ENCODE results near the gene SHB. TPM values are rescaled to one million over a fixed set of nuclear protein-coding genes. Genes with fewer than 3 reads are reported as not detected.

Gene SHB
- total and polyA plus RNA-seq, 2 experiments from 2014 or later, result 20.8 to 48.3 TPM

DNA sequence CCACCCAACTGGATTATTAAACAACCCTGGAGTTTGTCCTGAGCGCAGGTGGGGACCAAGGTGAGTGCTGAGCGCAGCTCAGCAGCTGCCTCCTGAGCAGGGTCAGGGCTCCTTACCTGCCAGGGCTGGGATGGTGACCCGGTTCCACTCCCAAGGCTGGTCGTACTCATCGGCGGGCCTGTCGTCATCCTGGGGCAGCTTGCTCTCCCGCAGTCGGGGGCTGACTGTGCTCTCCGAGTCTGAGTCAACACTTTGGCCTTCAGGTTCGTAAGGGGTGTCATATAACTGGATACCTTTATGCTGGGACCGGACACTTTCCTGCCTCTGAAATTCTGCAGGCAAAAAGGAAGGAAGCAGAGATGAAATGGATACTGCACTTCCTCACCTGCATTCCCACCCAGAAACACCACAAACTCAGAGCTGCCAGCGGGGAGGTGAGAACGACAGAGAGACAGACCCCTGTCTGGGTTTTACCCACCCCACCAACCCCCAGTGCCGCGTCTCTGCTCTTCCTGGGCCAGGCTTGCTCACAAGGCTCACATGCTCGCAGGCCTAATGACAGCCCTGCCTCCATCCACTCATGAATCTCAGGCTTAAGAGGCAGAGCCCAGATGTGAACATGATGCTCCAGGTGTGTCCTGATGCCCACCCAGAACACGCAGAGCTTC lies 94.4 kb downstream of the SHB start:
- no peak for TF ChIP-seq EZH2phosphoT487 (IDR thresholded peaks at IDR 0.05; ENCODE audit: low read depth, severe bottlenecking, unreplicated experiment)
- no peak for TF ChIP-seq EZH2 (IDR thresholded peaks at IDR 0.05; ENCODE audit: borderline replicate concordance)
- TF ChIP-seq, protein P1, sequence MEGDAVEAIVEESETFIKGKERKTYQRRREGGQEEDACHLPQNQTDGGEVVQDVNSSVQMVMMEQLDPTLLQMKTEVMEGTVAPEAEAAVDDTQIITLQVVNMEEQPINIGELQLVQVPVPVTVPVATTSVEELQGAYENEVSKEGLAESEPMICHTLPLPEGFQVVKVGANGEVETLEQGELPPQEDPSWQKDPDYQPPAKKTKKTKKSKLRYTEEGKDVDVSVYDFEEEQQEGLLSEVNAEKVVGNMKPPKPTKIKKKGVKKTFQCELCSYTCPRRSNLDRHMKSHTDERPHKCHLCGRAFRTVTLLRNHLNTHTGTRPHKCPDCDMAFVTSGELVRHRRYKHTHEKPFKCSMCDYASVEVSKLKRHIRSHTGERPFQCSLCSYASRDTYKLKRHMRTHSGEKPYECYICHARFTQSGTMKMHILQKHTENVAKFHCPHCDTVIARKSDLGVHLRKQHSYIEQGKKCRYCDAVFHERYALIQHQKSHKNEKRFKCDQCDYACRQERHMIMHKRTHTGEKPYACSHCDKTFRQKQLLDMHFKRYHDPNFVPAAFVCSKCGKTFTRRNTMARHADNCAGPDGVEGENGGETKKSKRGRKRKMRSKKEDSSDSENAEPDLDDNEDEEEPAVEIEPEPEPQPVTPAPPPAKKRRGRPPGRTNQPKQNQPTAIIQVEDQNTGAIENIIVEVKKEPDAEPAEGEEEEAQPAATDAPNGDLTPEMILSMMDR (IDR thresholded peaks at IDR 0.05; ENCODE audit: poor library complexity), result no peak
- WGBS (ENCODE audit: low lambda C conversion rate, missing lambda C conversion rate), result 65% methylated on average over 18 of the region's 18 CpGs
- Histone ChIP-seq H3K9me2 (replicated peaks; ENCODE audit: insufficient read depth) (no peaks in the 10 kb centered on the region), H4K20me1 (ENCODE audit: insufficient read depth, poor library complexity, severe bottlenecking) (no peaks in the 10 kb centered on the region), H3K79me2 (peaks cover 34% of the 10 kb centered on the region), H3K27me3 (no peaks in the 10 kb centered on the region), H3K4me1 (ENCODE audit: insufficient read depth) (peaks cover 45% of the 10 kb centered on the region), H3K36me3 (replicated peaks; ENCODE audit: insufficient read depth, low read depth) (no peaks in the 10 kb centered on the region), H3K27ac (peak overlapping the region; percentile 75), H2AFZ (no peak overlapping the region), H3K4me2 (no peak overlapping the region), H3K9me3 (ENCODE audit: low read depth) (no peaks in the 10 kb centered on the region), H3K4me3 (no peak overlapping the region)
- DNase-seq (ENCODE audit: low spot score), result peak; percentile 62

DNA sequence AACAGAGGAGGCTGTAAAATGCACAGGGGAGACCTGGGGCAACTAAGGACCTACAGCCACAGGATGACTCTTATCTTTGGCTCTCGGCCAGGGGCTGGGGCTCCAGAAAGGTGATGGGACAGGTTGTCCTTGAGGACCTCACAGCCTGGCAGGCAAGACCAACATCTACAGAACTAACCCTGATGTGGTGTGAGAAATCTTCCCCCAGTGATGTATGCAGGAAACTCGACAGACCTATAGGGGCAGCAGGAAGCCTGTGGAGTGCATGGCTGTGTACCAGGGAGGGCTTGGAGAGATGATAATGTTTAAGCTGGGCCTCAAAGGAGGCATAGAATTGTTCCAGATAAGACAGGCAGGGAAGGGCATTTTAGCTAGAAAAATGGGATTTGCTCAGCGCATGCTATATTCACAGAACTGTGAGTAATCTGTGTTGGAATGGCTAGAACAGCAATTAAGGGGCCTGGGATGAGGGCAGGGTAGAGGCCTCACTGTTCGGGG lies 96.6 kb downstream of the SHB start:
- peak; percentile 76 for DNase-seq (ENCODE audit: low spot score)
- WGBS (ENCODE audit: low lambda C conversion rate, missing lambda C conversion rate), result 37% methylated on average over 4 of the region's 4 CpGs

DNA sequence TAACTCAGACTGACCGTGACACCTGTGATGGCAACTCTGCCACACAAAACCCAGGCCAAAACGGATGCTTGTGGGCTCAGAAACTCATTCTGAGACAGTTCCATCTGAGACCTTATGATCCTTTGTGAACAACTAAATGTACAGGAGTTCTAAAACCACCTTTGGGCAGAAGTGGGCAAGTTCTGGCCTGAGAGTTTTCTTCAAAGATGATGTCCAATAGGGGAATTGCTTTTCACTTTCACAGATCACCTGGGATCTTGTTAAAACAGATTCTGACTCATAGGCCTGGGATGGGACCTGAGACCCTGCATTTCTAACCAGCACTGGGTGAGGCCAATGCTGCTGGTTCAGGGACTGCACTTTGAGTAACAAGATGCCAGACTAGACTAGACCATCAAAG lies 97.3 kb downstream of the SHB start:
- no peaks in the 10 kb centered on the region for H3K27me3 ChIP-seq
- H3K27ac ChIP-seq, result peak overlapping the region; percentile 75
- no peaks in the 10 kb centered on the region for H4K20me1 ChIP-seq (ENCODE audit: insufficient read depth, poor library complexity, severe bottlenecking)
- DNase-seq (ENCODE audit: low spot score), result no peak
- H3K4me3 ChIP-seq, result no peak overlapping the region
- TF ChIP-seq EZH2 (IDR thresholded peaks at IDR 0.05; ENCODE audit: borderline replicate concordance), result no peak
- no peak for TF ChIP-seq EZH2phosphoT487 (IDR thresholded peaks at IDR 0.05; ENCODE audit: low read depth, severe bottlenecking, unreplicated experiment)
- TF ChIP-seq, protein P1 (IDR thresholded peaks at IDR 0.05; ENCODE audit: poor library complexity), result no peak
- H3K4me2 ChIP-seq, result no peak overlapping the region
- no peaks in the 10 kb centered on the region for H3K9me3 ChIP-seq (ENCODE audit: low read depth)
- 89% methylated on average over 2 of the region's 2 CpGs for WGBS (ENCODE audit: low lambda C conversion rate, missing lambda C conversion rate)
- H3K79me2 ChIP-seq, result peaks cover 15% of the 10 kb centered on the region
- H2AFZ ChIP-seq, result no peak overlapping the region
- no peaks in the 10 kb centered on the region for H3K36me3 ChIP-seq (replicated peaks; ENCODE audit: insufficient read depth, low read depth)
- no peaks in the 10 kb centered on the region for H3K9me2 ChIP-seq (replicated peaks; ENCODE audit: insufficient read depth)
- peaks cover 57% of the 10 kb centered on the region for H3K4me1 ChIP-seq (ENCODE audit: insufficient read depth)

More for the DNA sequence above, 96.6 kb downstream of the SHB start:
- no peak for TF ChIP-seq EZH2 (IDR thresholded peaks at IDR 0.05; ENCODE audit: borderline replicate concordance)
- no peak for TF ChIP-seq EZH2phosphoT487 (IDR thresholded peaks at IDR 0.05; ENCODE audit: low read depth, severe bottlenecking, unreplicated experiment)
- TF ChIP-seq, protein P1 (IDR thresholded peaks at IDR 0.05; ENCODE audit: poor library complexity), result peak; percentile 29
- H3K27me3 ChIP-seq, result no peaks in the 10 kb centered on the region
- no peaks in the 10 kb centered on the region for H3K9me2 ChIP-seq (replicated peaks; ENCODE audit: insufficient read depth)
- no peaks in the 10 kb centered on the region for H3K9me3 ChIP-seq (ENCODE audit: low read depth)
- H3K4me1 ChIP-seq (ENCODE audit: insufficient read depth), result peaks cover 57% of the 10 kb centered on the region
- peaks cover 16% of the 10 kb centered on the region for H3K79me2 ChIP-seq
- H3K4me3 ChIP-seq, result no peak overlapping the region
- H3K27ac ChIP-seq, result peak overlapping the region; percentile 75
- H3K4me2 ChIP-seq, result peak overlapping the region; percentile 3
- H2AFZ ChIP-seq, result no peak overlapping the region
- H3K36me3 ChIP-seq (replicated peaks; ENCODE audit: insufficient read depth, low read depth), result no peaks in the 10 kb centered on the region
- no peaks in the 10 kb centered on the region for H4K20me1 ChIP-seq (ENCODE audit: insufficient read depth, poor library complexity, severe bottlenecking)
